Suprapubic skin (tissue), 4 donors: ENCODE data around the gene ST6GALNAC1.
"Not testable (repeated sequence)": the region's sequence is repeated elsewhere in the genome, so short reads cannot be mapped to it uniquely, and the experiment has no call there.

Experiments used
- CTCF ChIP-seq, 2 donors: fragments of 200-600 bp in 1 of 2; fragments of 450-650 bp in 1 of 2; sonication (generic) in 1 of 2; IDR thresholded peaks; one replicate each; pipeline ENCODE4 v1.5.1; 2016 to 2019; ENCODE audit warnings: antibody characterized with exemption in 2 of 2, mild to moderate bottlenecking in 1 of 2, moderate library complexity in 1 of 2
- POLR2A ChIP-seq, 2 donors: fragments of 450-650 bp; IDR thresholded peaks; one replicate each; pipeline ENCODE4 v1.6.1; 2017; ENCODE audit warnings: antibody characterized with exemption in 2 of 2, mild to moderate bottlenecking in 2 of 2, moderate library complexity in 2 of 2
- POLR2AphosphoS5 ChIP-seq, 3 donors: sonication (generic); formaldehyde crosslinking; IDR thresholded peaks; one replicate each; pipeline ENCODE4 v1.6.1; 2017; ENCODE audit warnings: antibody characterized with exemption in 3 of 3

GRCh38 chr17:76606685-76607084 lies 36.9 kb downstream of the ST6GALNAC1 start:
- TF ChIP-seq POLR2A, POLR2AphosphoS5, CTCF (IDR thresholded peaks at IDR 0.05): not testable (repeated sequence)
